Measurements from ENCODE around the gene ADGRV1.
"Not testable (repeated sequence)": the region's sequence is repeated elsewhere in the genome, so short reads cannot be mapped to it uniquely, and the experiment has no call there.

DNA sequence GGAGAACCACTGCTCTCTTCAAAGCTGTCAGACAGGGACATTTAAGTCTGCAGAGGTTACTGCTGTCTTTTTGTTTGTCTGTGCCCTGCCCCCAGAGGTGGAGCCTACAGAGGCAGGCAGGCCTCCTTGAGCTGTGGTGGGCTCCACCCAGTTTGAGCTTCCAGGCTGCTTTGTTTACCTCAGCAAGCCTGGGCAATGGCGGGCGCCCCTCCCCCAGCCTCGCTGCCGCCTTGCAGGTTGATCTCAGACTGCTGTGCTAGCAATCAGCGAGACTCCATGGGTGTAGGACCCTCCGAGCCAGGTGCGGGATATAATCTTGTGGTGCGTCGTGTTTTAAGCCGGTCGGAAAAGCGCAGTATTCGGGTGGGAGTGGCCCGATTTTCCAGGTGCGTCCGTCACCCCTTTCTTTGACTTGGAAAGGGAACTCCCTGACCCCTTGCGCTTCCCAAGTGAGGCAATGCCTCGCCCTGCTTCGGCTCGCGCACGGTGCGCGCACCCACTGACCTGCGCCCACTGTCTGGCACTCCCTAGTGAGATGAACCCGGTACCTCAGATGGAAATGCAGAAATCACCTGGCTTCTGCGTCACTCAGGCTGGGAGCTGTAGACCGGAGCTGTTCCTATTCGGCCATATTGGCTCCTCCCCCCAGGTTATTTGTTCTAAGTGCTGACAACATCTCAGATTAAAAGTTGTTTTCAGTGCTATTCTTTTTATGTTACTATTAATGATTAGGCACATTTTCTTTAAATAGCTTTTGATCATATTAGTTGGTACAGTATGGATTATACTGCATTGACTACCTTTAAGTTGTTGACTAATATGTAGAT lies 370.6 kb downstream of the ADGRV1 start:
- not testable (repeated sequence) for TF ChIP-seq EZH2phosphoT487 (conservative IDR thresholded peaks at IDR 0.05; ENCODE audit: low read length)
- TF ChIP-seq, protein P1, sequence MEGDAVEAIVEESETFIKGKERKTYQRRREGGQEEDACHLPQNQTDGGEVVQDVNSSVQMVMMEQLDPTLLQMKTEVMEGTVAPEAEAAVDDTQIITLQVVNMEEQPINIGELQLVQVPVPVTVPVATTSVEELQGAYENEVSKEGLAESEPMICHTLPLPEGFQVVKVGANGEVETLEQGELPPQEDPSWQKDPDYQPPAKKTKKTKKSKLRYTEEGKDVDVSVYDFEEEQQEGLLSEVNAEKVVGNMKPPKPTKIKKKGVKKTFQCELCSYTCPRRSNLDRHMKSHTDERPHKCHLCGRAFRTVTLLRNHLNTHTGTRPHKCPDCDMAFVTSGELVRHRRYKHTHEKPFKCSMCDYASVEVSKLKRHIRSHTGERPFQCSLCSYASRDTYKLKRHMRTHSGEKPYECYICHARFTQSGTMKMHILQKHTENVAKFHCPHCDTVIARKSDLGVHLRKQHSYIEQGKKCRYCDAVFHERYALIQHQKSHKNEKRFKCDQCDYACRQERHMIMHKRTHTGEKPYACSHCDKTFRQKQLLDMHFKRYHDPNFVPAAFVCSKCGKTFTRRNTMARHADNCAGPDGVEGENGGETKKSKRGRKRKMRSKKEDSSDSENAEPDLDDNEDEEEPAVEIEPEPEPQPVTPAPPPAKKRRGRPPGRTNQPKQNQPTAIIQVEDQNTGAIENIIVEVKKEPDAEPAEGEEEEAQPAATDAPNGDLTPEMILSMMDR (IDR thresholded peaks at IDR 0.05; ENCODE audit: insufficient read depth, low read length, poor library complexity, severe bottlenecking) = not testable (repeated sequence)

Data from SU-DHL-6 (cell line).